ENCODE data around the gene TSPAN3.

DNA sequence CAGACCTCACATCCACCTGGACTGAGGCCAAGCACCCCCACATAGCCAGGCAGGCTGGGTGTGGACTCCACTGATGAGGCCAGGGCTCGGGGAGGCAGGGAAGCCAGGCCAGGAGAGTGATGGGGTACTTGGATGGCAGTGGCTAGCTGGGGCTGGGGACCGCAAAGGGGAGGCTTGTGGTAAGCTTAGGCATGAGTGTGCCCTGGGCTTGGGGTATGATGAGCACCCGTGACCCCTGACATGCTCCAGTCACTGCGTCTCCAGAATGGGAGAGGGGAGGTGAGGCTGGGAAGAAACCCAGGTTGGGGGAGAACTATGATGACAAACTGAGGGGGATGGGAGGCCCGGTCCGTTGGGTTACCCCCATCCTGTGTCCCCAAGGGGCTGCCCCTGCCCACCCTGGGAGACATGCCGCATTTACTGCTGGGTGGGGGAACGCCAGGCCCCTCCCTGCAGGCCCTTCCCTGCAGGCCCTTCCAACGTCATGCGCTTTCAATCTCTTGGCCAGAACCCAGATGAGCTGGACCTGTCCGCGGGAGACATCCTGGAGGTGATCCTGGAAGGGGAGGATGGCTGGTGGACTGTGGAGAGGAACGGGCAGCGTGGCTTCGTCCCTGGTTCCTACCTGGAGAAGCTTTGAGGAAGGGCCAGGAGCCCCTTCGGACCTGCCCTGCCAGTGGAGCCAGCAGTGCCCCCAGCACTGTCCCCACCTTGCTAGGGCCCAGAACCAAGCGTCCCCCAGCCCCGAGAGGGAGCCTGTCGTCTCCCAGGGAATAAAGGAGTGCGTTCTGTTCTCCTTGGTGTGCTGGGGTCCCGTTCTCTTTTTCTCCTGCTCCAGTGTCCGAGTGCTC lies 34.1 kb downstream of the TSPAN3 start:
- TF ChIP-seq POLR2A (IDR thresholded peaks at IDR 0.05) = no peak
- TF ChIP-seq, protein P1, sequence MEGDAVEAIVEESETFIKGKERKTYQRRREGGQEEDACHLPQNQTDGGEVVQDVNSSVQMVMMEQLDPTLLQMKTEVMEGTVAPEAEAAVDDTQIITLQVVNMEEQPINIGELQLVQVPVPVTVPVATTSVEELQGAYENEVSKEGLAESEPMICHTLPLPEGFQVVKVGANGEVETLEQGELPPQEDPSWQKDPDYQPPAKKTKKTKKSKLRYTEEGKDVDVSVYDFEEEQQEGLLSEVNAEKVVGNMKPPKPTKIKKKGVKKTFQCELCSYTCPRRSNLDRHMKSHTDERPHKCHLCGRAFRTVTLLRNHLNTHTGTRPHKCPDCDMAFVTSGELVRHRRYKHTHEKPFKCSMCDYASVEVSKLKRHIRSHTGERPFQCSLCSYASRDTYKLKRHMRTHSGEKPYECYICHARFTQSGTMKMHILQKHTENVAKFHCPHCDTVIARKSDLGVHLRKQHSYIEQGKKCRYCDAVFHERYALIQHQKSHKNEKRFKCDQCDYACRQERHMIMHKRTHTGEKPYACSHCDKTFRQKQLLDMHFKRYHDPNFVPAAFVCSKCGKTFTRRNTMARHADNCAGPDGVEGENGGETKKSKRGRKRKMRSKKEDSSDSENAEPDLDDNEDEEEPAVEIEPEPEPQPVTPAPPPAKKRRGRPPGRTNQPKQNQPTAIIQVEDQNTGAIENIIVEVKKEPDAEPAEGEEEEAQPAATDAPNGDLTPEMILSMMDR (IDR thresholded peaks at IDR 0.05) = no peak
